SU-DHL-6 (cell line): ENCODE results near the gene SEMA4D.

Experiments used
- EZH2phosphoT487 ChIP-seq: fragments of 200-600 bp; sonication (generic), shearing (Covaris generic); conservative IDR thresholded peaks from 2 replicates; pipeline ENCODE4 v1.6.1; 2018; ENCODE audit warnings: mild to moderate bottlenecking, antibody characterized with exemption, low read length, moderate library complexity, mixed read lengths
- TF ChIP-seq, protein P1 (sequence below): fragments of 200-600 bp; sonication (generic); IDR thresholded peaks from one replicate; pipeline ENCODE4 v1.5.1; 2017; ENCODE audit warnings: antibody characterized with exemption, mild to moderate bottlenecking, low read length, moderate library complexity; ENCODE audit not compliant: insufficient read depth, poor library complexity, severe bottlenecking

DNA sequence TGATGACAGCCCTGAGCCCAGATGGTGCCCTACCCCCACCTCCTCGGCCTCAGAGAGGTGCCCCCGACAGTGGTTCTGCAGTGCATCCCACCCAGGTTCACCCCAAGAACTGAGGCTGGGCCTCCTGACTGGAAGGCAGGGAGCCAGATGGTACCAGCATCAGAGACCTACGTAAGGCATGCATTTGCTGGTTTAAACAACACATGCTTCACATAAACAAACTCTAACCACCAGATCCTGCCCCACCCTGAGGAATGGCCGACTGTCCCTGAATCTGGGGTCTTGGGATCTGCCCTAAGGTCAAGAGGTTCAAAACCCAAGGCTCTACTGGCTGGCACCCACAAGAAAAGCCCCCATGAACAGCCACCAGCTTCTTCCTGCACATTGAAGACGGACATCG, 106.3 kb downstream of the SEMA4D start:
- TF ChIP-seq, protein P1, sequence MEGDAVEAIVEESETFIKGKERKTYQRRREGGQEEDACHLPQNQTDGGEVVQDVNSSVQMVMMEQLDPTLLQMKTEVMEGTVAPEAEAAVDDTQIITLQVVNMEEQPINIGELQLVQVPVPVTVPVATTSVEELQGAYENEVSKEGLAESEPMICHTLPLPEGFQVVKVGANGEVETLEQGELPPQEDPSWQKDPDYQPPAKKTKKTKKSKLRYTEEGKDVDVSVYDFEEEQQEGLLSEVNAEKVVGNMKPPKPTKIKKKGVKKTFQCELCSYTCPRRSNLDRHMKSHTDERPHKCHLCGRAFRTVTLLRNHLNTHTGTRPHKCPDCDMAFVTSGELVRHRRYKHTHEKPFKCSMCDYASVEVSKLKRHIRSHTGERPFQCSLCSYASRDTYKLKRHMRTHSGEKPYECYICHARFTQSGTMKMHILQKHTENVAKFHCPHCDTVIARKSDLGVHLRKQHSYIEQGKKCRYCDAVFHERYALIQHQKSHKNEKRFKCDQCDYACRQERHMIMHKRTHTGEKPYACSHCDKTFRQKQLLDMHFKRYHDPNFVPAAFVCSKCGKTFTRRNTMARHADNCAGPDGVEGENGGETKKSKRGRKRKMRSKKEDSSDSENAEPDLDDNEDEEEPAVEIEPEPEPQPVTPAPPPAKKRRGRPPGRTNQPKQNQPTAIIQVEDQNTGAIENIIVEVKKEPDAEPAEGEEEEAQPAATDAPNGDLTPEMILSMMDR: no peak
- no peak for TF ChIP-seq EZH2phosphoT487
